GM19452 (cell line): ENCODE measurements around the gene CENPA.

Source experiments
- ATAC-seq: cut with Tn5 transposase; IDR thresholded peaks from one replicate; pipeline ENCODE4 v1.9.1; 2021; ENCODE audit not compliant: unreplicated experiment

The CENPA gene

DNA sequence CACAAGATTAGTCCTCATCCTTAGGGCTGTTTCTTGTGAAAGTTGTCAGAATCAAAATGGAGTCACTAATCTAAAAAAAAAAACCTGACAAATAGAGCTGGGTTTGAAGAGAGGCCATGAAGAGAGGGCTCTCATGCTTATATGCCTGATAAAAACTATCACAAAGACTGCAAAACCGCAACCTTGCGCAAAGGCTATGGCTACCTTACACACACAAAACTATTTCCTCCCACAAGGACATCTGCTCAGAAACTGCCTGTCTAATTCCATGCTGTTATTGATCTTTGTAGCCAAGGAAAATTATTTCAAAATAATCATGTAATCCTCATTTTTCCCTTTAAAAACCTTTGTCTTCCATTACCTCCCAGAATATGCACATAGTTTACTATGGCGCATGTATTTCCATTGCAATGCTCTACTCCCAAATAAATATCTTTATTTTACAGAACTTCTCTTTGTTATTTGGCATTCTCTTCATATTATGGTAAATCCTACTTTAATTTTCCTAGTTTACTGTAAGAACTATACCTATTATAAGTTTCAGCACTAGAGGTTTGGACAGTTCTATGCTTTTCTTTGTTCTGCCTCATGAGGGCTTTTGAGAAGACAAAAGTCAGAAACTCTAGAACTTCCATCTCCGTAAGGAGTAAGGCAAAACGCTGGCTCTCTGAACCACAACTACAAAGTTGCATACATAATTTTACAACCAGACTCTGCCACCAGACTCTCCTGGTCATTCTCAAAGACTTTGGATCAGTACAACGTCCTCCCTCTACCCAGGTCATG is 52.5 kb downstream of the CENPA start:
- ATAC-seq: no peak

DNA sequence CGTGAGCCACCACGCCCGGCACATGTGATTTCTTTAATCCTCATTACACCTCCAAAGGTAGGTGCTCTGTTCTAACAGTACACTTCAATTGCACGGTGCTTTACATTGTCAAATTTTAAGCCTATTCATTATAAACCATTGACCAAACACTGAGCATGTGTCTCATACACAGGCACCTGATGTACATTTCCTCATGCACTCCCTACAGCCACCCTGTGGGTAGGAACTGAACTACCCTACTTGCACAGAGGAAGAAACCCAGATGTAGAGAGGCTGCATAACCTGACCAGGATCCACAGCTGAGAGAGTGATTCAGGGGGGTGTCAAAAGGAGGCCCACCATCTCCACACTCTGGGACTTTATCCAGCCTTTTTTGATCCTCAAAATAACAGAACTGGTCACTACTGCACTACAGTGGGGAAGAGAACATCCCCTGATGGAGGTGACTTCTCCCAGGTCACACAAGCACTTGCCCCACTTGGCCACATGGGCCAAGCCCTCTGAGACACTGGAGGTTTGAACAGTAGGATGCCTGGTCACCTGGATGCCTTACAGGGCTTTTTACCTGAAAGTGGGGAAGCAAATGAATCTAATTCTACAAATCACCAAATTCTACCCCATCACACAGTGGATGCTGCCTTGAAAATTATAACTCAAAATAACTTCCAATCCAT is 55.2 kb downstream of the CENPA start:
- no peak for ATAC-seq

DNA sequence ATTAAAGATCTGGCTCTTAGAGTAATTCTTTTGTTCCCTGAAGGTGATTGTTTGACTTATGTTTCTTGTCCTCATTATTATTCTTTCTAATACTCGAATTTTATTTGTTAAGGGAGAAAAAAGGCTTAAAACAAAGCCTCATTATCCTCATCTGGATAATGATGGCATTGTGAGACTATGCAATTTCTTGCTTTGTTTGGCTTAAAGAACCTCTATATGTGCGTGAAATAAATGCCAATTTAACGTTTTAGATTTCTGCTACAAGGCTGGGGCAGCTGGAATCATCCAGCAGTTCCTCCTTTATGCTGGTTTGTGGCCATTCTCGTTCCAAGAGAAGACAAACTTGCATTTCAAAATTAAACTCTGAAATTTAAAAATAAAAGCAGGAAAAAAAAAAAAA is 57.2 kb downstream of the CENPA start:
- no peak for ATAC-seq
